C4-2B (cell line): ENCODE data around the gene MED12L.
A peak's percentile ranks its signal among the peaks of the same experiment; 100 is the strongest.

ENCODE experiments used
- H3K27ac ChIP-seq: fragments of 450-650 bp; 2 replicates; pipeline ENCODE4 v1.5.1; 2017
- ZFX ChIP-seq: fragments of 450-650 bp; IDR thresholded peaks from 2 replicates; pipeline ENCODE4 v1.6.1; 2017
- TF ChIP-seq, protein P1 (sequence below): fragments of 450-650 bp; conservative IDR thresholded peaks from 2 replicates; pipeline ENCODE4 v1.5.1; 2017; ENCODE audit warnings: mild to moderate bottlenecking

MED12L gene

DNA sequence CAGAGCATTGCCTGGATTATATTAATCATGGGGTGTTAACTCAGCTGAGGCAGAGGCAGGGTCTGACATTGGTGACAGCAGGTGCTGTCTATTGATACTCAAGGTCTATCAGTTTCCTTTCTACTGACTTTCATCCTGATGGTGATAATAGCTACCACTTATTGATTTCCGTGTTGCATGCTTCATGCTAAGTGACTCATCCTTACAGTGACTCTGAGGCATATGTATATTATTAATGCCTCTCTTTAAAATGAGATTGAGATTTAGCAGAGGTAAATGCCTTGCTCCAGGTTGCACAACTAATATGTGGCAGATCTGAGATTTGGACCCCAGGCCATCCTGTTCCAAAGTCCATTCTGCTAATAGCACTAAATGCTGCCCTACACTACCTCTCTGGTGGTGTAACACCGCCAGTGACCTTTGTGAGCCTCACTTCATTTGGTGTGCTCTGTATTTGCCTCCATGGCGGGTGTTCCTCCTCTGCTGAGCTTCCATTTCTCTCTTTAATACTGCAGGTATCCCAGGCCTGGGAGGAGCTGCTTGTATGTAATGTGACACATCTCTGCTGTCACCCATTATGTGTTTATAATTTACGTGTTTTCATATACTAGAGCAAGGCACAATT, 67.1 kb downstream of the MED12L start:
- TF ChIP-seq, protein P1, sequence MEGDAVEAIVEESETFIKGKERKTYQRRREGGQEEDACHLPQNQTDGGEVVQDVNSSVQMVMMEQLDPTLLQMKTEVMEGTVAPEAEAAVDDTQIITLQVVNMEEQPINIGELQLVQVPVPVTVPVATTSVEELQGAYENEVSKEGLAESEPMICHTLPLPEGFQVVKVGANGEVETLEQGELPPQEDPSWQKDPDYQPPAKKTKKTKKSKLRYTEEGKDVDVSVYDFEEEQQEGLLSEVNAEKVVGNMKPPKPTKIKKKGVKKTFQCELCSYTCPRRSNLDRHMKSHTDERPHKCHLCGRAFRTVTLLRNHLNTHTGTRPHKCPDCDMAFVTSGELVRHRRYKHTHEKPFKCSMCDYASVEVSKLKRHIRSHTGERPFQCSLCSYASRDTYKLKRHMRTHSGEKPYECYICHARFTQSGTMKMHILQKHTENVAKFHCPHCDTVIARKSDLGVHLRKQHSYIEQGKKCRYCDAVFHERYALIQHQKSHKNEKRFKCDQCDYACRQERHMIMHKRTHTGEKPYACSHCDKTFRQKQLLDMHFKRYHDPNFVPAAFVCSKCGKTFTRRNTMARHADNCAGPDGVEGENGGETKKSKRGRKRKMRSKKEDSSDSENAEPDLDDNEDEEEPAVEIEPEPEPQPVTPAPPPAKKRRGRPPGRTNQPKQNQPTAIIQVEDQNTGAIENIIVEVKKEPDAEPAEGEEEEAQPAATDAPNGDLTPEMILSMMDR = no peak
- no peak for TF ChIP-seq ZFX
- no peak overlapping the region for H3K27ac ChIP-seq

DNA sequence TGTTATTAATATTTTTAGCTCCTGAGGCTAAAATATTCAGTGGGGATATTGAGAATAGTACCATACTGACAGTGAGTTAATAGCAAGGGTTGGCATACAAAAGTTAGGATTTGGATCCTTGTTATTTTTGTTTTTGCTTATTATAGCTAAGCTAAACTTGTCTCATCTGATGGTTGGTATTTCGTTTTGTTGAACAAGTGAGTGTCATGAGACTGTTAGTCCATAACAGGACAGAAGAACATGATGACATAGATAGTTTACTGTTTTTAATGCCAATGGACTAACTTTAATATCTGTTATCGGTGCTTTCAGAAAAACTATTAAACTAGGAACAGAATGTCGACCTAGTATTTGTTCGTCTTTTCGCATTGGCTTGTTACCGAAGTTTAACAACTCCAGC, 69.1 kb downstream of the MED12L start:
- TF ChIP-seq, protein P1 = no peak
- TF ChIP-seq ZFX = no peak
- H3K27ac ChIP-seq = no peak overlapping the region

DNA sequence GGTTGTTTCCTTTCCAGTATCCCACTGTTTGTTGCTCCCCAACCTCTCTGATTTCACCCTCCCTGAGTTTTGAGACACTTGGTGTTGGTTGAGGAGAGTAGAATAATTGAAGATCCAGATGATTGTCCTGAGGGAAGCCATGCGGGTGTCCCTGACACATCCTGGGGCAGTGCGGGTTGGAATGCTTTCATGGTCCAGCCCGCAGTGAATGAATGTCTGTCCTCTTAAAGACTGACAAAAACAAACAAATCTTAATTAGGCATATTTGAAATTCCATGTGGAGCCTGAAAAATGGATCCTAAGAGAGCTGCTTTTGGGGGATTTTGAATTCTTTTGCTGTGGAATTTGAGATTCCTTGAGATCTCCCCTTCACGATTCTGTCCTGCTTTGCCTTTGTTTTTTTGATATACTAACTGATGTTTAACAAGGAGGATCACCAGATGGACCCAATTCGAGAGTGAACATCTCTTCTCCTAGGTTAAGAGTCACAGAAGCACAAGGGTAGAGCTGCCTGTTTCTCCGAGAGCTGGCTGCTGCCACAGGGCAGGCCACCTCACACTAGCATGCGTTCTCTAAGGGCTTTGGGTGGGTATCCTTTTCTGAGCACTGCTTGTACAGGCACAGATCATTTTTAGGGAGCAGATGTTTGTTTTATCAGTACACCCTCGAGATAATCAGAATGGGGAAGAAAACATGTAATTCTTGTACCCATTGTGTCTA, 70.1 kb downstream of the MED12L start:
- H3K27ac ChIP-seq = no peak overlapping the region

DNA sequence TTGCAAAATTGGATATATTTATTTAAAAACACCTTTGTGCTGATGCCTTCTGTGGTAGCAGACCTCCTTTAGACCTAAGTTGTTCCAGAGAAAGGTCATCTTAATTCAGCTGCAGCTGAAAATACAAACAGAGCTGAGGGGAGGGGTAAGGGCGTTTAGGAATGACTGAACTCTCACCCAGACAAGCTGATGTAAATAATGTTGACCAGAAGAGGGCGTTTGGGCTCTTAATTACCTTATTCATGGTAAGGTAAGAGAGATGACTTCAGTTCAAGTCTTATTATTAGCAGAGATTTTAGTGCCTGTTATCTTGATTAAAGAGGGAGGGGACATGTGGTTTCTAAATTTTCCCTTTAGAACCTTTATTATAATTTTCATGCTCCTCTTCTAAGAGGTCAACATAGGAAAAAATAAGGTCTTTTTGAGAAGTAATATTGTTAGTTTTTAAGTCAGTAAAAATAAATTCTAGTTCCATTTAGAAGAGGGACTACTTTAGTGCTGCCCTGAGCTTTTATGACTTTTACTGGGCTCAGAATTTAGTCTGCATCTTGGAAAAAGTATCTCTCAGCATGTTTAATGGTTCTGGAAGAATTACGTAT, 71.3 kb downstream of the MED12L start:
- TF ChIP-seq, protein P1 = peak; percentile 92
- no peak for TF ChIP-seq ZFX
- H3K27ac ChIP-seq = no peak overlapping the region

More for the DNA sequence above, 70.1 kb downstream of the MED12L start:
- no peak for TF ChIP-seq ZFX
- TF ChIP-seq, protein P1 = no peak

DNA sequence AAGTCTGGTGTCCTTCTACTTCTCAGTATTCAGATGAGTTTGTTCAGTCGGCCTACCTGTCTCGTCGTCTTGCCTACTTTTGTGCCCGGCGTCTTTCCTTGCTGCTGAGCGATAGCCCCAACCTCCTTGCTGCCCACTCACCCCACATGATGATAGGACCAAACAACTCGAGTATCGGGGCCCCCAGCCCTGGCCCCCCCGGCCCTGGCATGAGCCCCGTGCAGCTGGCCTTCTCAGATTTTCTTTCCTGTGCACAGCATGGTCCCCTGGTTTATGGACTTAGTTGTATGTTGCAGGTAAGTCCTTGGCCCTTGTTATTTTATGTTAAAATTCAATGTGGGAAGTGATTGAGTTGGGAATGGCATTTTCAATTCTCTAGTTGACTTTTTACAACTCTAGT, 74.3 kb downstream of the MED12L start:
- TF ChIP-seq, protein P1 = no peak
- TF ChIP-seq ZFX = no peak
- no peak overlapping the region for H3K27ac ChIP-seq

DNA sequence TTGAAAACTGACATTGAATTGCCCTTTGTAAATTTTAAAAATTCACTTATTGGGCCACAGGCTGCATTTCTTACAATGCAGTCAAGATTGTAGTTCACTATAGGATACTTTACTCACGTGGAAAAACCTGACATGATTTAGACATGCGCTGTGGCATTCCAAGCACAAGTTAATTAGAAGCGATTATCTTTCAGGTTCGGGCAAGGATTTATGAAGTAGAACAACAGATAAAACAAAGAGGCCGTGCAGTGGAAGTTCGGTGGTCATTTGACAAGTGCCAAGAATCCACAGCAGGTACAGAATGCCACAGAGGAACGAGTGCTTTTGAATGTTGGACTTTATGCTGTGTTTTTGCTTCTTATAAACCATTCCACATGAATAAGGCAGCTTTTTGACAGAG, 79.8 kb downstream of the MED12L start:
- TF ChIP-seq ZFX = no peak
- TF ChIP-seq, protein P1 = no peak
- H3K27ac ChIP-seq = no peak overlapping the region

DNA sequence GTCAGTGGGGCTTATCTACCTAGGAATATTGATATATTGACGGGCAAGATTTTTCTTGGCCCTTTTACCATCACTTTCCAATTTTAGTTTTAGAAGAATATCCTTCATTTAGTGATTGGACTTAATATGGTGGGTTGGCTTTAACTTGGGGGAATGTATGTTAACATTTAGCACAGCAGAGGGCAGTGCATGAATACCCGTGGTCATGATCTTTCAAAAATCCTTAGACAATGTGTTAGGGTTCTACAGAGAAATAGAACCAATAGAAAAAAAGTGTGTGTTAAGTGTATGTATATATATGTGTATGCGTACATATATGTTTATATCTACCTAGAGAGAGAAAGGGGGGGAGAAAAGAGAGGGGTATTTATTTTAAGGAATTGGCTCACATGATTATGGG, 80.7 kb downstream of the MED12L start:
- H3K27ac ChIP-seq = no peak overlapping the region
- no peak for TF ChIP-seq ZFX
- TF ChIP-seq, protein P1 = peak; percentile 33
